Lower leg skin (tissue), 3 donors: ENCODE data around the gene SLC35E3.

Source experiments
- POLR2A ChIP-seq, 2 donors: fragments of 450-650 bp; IDR thresholded peaks; one replicate each; pipeline ENCODE4 v1.6.1; 2016 to 2017; ENCODE audit warnings: antibody characterized with exemption in 2 of 2, mild to moderate bottlenecking in 1 of 2, moderate library complexity in 1 of 2
- TF ChIP-seq, protein P1 (sequence below), 3 donors: fragments of 450-650 bp; IDR thresholded peaks; one replicate each; pipeline ENCODE4 v1.5.1; 2016; ENCODE audit warnings: antibody characterized with exemption in 3 of 3, mild to moderate bottlenecking in 3 of 3, moderate library complexity in 2 of 3

DNA sequence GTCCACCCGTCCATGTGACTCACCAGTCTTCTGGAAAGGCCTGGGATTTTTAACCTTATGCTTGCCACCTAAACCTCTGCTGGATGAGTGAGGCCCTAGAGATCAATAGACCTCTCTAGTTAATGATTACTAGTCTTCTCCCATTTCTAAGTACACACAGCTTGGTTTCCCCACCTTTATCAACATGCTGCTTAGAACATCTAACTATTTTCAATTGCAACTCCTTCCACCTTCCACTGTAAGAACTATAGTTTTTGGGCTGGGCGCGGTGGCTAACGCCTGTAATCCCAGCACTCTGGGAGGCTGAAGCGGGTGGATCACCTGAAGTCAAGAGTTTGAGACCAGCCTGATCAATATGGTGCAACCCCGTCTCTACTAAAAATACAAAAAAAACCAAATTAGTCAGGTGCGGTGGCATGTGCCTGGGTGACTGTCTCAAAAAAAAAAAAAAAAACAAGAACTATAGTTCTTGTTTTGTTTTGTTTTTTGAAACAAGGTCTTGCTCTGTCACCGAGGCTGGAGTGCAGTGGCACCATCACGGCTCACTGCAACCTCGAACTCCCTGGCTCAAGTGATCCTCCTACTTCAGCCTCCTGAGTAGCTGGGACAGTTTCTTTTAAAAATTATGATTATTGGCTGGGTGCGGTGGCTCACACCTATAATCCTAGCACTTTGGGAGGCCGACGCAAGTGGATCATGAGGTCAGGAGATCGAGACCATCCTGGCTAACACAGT, 43.3 kb downstream of the SLC35E3 start:
- TF ChIP-seq, protein P1, sequence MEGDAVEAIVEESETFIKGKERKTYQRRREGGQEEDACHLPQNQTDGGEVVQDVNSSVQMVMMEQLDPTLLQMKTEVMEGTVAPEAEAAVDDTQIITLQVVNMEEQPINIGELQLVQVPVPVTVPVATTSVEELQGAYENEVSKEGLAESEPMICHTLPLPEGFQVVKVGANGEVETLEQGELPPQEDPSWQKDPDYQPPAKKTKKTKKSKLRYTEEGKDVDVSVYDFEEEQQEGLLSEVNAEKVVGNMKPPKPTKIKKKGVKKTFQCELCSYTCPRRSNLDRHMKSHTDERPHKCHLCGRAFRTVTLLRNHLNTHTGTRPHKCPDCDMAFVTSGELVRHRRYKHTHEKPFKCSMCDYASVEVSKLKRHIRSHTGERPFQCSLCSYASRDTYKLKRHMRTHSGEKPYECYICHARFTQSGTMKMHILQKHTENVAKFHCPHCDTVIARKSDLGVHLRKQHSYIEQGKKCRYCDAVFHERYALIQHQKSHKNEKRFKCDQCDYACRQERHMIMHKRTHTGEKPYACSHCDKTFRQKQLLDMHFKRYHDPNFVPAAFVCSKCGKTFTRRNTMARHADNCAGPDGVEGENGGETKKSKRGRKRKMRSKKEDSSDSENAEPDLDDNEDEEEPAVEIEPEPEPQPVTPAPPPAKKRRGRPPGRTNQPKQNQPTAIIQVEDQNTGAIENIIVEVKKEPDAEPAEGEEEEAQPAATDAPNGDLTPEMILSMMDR (IDR thresholded peaks at IDR 0.05), result no peak
- no peak for TF ChIP-seq POLR2A (IDR thresholded peaks at IDR 0.05)
